K562 (cell line): Measurements from ENCODE around the gene PTCH1. TPM values are rescaled to one million over a fixed set of nuclear protein-coding genes. Genes with fewer than 3 reads are reported as not detected.

Experiments used
- ARID2 ChIP-seq: fragments of 450-650 bp; IDR thresholded peaks from 2 replicates; pipeline ENCODE4 v1.6.1; 2017; ENCODE audit warnings: antibody characterized with exemption, mild to moderate bottlenecking
- BACH1 ChIP-seq: fragments of 200-800 bp; sonication (Bioruptor generic); IDR thresholded peaks from 2 replicates; pipeline ENCODE4 v1.6.1; 2016; ENCODE audit warnings: missing genetic modification characterization, missing compliant biosample characterization
- BCOR ChIP-seq: fragments of 450-650 bp; IDR thresholded peaks from 2 replicates; pipeline ENCODE4 v1.6.1; 2016
- BDP1 ChIP-seq: IDR thresholded peaks from 3 replicates; pipeline ENCODE4 v1.6.1; 2011; ENCODE audit not compliant: insufficient read length, insufficient read depth
- CBFA2T3 ChIP-seq: fragments of 450-650 bp; IDR thresholded peaks from 2 replicates; pipeline ENCODE4 v1.6.1; 2017
- CBX5 ChIP-seq: IDR thresholded peaks from 2 replicates; pipeline ENCODE4 v1.6.1; 2014; ENCODE audit warnings: low read depth, borderline replicate concordance
- HMBOX1 ChIP-seq: sonication (generic); IDR thresholded peaks from 2 replicates; pipeline ENCODE4 v1.6.1; 2016
- KAT7 ChIP-seq: sonication (generic); formaldehyde crosslinking; IDR thresholded peaks from 2 replicates; pipeline ENCODE4 v1.8.0; 2022; ENCODE audit warnings: missing genetic modification reagents, mild to moderate bottlenecking, borderline replicate concordance
- KDM4B ChIP-seq, 2 experiments: fragments of 450-650 bp in 1 of 2; sonication (generic) in 1 of 2; IDR thresholded peaks; 2 replicates each; pipeline ENCODE4 v1.6.1; 2016 to 2017; ENCODE audit warnings: borderline replicate concordance in 2 of 2, antibody characterized with exemption in 1 of 2, low read depth in 1 of 2, mild to moderate bottlenecking in 1 of 2
- MCM2 ChIP-seq: fragments of 450-650 bp; IDR thresholded peaks from 2 replicates; pipeline ENCODE4 v1.6.1; 2017; ENCODE audit warnings: low read depth, mild to moderate bottlenecking
- MYC ChIP-seq, 2 experiments: fragments of 250-450 bp in 1 of 2; sonication (Bioruptor Pico) in 1 of 2; IDR thresholded peaks; 2 replicates each; pipeline versions ENCODE4 v1.5.1 to v1.6.1; 2012 to 2021; ENCODE audit warnings: low read depth in 2 of 2, borderline replicate concordance in 1 of 2, improper control_type of control experiment in 1 of 2, low read length in 1 of 2, mild to moderate bottlenecking in 1 of 2, moderate library complexity in 1 of 2
- NR3C1 ChIP-seq: sonication (generic); formaldehyde crosslinking; IDR thresholded peaks from 2 replicates; pipeline ENCODE4 v1.8.1; 2022; ENCODE audit warnings: missing genetic modification reagents
- NUFIP1 ChIP-seq: fragments of 450-650 bp; IDR thresholded peaks from 2 replicates; pipeline ENCODE4 v1.6.1; 2018; ENCODE audit not compliant: partially characterized antibody
- PHF20 ChIP-seq: fragments of 450-650 bp; IDR thresholded peaks from 2 replicates; pipeline ENCODE4 v1.6.1; 2018; ENCODE audit not compliant: partially characterized antibody
- POLR3G ChIP-seq: IDR thresholded peaks from 2 replicates; pipeline ENCODE4 v1.6.1; 2011; ENCODE audit not compliant: insufficient read length, insufficient replicate concordance; ENCODE audit errors: extremely low read depth
- SIN3A ChIP-seq, 2 experiments: fragments of 150-350 bp in 1 of 2; IDR thresholded peaks; 2 replicates each; pipeline ENCODE4 v1.6.1; 2011 to 2016; ENCODE audit warnings: borderline replicate concordance in 2 of 2, low read depth in 2 of 2, low read length in 2 of 2, mild to moderate bottlenecking in 2 of 2, moderate library complexity in 2 of 2; ENCODE audit not compliant: control insufficient read depth in 1 of 2
- SMARCA4 ChIP-seq: fragments of 450-650 bp; IDR thresholded peaks from 2 replicates; pipeline ENCODE4 v1.6.1; 2016
- TCF15 ChIP-seq: fragments of 250-450 bp; sonication (Bioruptor Pico); IDR thresholded peaks from 2 replicates; pipeline ENCODE4 v1.8.0; 2022; ENCODE audit warnings: moderate library complexity, mild to moderate bottlenecking, inconsistent platforms
- THRA ChIP-seq: fragments of 450-650 bp; IDR thresholded peaks from 2 replicates; pipeline ENCODE4 v1.6.1; 2017; ENCODE audit warnings: mild to moderate bottlenecking, moderate library complexity
- TRIM28 ChIP-seq: fragments of 450-650 bp; IDR thresholded peaks from 2 replicates; pipeline ENCODE4 v1.6.1; 2017
- ZNF146 ChIP-seq: IDR thresholded peaks from one replicate; pipeline ENCODE4 v1.6.1; 2018; ENCODE audit warnings: missing compliant biosample characterization; ENCODE audit not compliant: unreplicated experiment
- ZNF274 ChIP-seq: IDR thresholded peaks from 2 replicates; pipeline ENCODE4 v1.6.1; 2011; ENCODE audit warnings: low read depth, mild to moderate bottlenecking, low read length, moderate library complexity, borderline replicate concordance
- ZNF584 ChIP-seq: fragments of 200-800 bp; sonication (Bioruptor generic); IDR thresholded peaks from 2 replicates; pipeline ENCODE4 v1.6.1; 2016; ENCODE audit warnings: low read depth, mild to moderate bottlenecking, missing genetic modification characterization, missing compliant biosample characterization
- polyA plus RNA-seq, 8 experiments: library from polyadenylated mRNA; depleted of rRNA in 4 of 8; stranded (reverse) in 5 of 8; unstranded in 3 of 8; fragments of >200 nt; fragmentation: Nextera tagmentation in 2 of 8; fragmentation: Illumina TruSeq in 1 of 8; extraction: Ambion mirVana in 2 of 8; extraction: Trizol in 1 of 8; gene quantifications; 2 replicates each; pipeline versions ENCODE4 v1.2.1 to v1.2.3, GENCODE V29; 2011 to 2014; ENCODE audit warnings: inconsistent platforms in 1 of 8, missing spikeins in 1 of 8
- total RNA-seq, 7 experiments: library from RNA; depleted of rRNA in 6 of 7; stranded (reverse); fragments of >200 nt in 6 of 7; fragmentation: Illumina TruSeq in 2 of 7; extraction: Trizol in 2 of 7; gene quantifications; 2 replicates each; pipeline versions ENCODE4 v1.2.1 to v1.2.3, GENCODE V29; 2011 to 2021; ENCODE audit warnings: low replicate concordance in 1 of 7
- TF ChIP-seq, protein P1 (sequence below): sonication (generic); formaldehyde crosslinking; IDR thresholded peaks from 2 replicates; pipeline ENCODE4 v1.8.0; 2022; ENCODE audit warnings: mild to moderate bottlenecking, missing genetic modification reagents, borderline replicate concordance
- TF ChIP-seq, protein P2 (sequence below): fragments of 250-450 bp; sonication (Bioruptor Pico); IDR thresholded peaks from 2 replicates; pipeline ENCODE4 v1.9.0; 2021; ENCODE audit warnings: mild to moderate bottlenecking

The PTCH1 gene
- total and polyA plus RNA-seq, 9 of the 15 experiments (the other 6 are each of a cell fraction or from before 2014, with no cell fraction given) = 0.70 to 9.9 (median 3.8) TPM

GRCh38 chr9:95507464-95508241 lies 9.1 kb downstream of the PTCH1 start (continued):
- TF ChIP-seq SIN3A (IDR thresholded peaks at IDR 0.05; ENCODE audit: borderline replicate concordance in 2 of 2, control insufficient read depth in 1 of 2, low read depth in 2 of 2, low read length in 2 of 2) (peak in 1 of 2 experiments; percentile 34; a peak in 1 of 4 replicates), TCF15 (CRISPR knock-in tag) (no peak), NR3C1 (CRISPR knock-in tag) (no peak), BDP1 (no peak), KAT7 (no peak), HMBOX1 (no peak), PHF20 (no peak), CBFA2T3 (peak; percentile 30), MCM2 (no peak), ZNF274 (no peak), SMARCA4 (peak; percentile 54), ARID2 (no peak), TRIM28 (no peak), THRA (no peak), CBX5 (no peak), BACH1 (tag) (no peak), MYC (IDR thresholded peaks at IDR 0.05; ENCODE audit: low read depth, low read length) (no peak), MYC (CRISPR knock-in tag; IDR thresholded peaks at IDR 0.05; ENCODE audit: borderline replicate concordance, low read depth) (no peak), ZNF584 (CRISPR knock-in tag) (no peak), NUFIP1 (no peak), BCOR (peak; percentile 79), POLR3G (no peak), ZNF146 (CRISPR knock-in tag) (no peak), KDM4B (IDR thresholded peaks at IDR 0.05; ENCODE audit: borderline replicate concordance in 2 of 2, low read depth in 1 of 2) (peak in 1 of 2 experiments; percentile 20; a peak in 1 of 4 replicates)
- TF ChIP-seq, protein P1, sequence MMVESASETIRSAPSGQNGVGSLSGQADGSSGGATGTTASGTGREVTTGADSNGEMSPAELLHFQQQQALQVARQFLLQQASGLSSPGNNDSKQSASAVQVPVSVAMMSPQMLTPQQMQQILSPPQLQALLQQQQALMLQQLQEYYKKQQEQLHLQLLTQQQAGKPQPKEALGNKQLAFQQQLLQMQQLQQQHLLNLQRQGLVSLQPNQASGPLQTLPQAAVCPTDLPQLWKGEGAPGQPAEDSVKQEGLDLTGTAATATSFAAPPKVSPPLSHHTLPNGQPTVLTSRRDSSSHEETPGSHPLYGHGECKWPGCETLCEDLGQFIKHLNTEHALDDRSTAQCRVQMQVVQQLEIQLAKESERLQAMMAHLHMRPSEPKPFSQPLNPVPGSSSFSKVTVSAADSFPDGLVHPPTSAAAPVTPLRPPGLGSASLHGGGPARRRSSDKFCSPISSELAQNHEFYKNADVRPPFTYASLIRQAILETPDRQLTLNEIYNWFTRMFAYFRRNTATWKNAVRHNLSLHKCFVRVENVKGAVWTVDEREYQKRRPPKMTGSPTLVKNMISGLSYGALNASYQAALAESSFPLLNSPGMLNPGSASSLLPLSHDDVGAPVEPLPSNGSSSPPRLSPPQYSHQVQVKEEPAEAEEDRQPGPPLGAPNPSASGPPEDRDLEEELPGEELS (CRISPR knock-in tag) = no peak
- TF ChIP-seq, protein P2, sequence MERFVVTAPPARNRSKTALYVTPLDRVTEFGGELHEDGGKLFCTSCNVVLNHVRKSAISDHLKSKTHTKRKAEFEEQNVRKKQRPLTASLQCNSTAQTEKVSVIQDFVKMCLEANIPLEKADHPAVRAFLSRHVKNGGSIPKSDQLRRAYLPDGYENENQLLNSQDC (CRISPR knock-in tag) = no peak
